GM12878 (cell line): ENCODE measurements around the gene CLDN19. TPM values are rescaled to one million over a fixed set of nuclear protein-coding genes. Genes with fewer than 3 reads are reported as not detected.

Source experiments
- ATAC-seq: fragments of 200-7000 bp; cut with Tn5 transposase; 3 replicates; pipeline ENCODE4 v1.9.1; 2020; ENCODE audit warnings: mild to moderate bottlenecking, moderate library complexity
- BruUV-seq: library from RNA; stranded (reverse); fragments of 400-500 nt; replicated peaks from 2 replicates; lab custom pipeline; 2021; lab: Mats Ljungman, UMichigan
- CTCF ChIA-PET: fragments of 300-600 bp; sonication (Branson Sonifier 250); formaldehyde crosslinking; extraction: SDS; loops from one replicate; lab custom pipeline; 2021; ENCODE audit warnings: inconsistent platforms; lab: Yijun Ruan, JAX
- POLR2A ChIA-PET: fragments of 350-600 bp; formaldehyde crosslinking; extraction: SDS; loops from one replicate; lab custom pipeline; 2021; ENCODE audit warnings: inconsistent platforms; lab: Charles Lee
- RAD21 ChIA-PET: fragments of 300-600 bp; sonication (Branson Sonifier 250); formaldehyde crosslinking; loops from one replicate; lab custom pipeline; 2023; ENCODE audit warnings: antibody characterized with exemption; ENCODE audit not compliant: unreplicated experiment; lab: Charles Lee
- SMC1A ChIA-PET: fragments of 300-600 bp; sonication (Branson Sonifier 250); formaldehyde crosslinking; loops from one replicate; lab custom pipeline; 2023; ENCODE audit not compliant: unreplicated experiment, uncharacterized antibody; lab: Charles Lee
- DNase-seq: peaks from one replicate; pipeline ENCODE4 v3.0.0-alpha.2; 2011; ENCODE audit warnings: low read depth, low spot score
- FAIRE-seq: peaks from 3 replicates; lab custom pipeline; 2011; peaks lifted over from hg19 to GRCh38; lab: Jason Lieb, UNC
- H2AFZ ChIP-seq: 2 replicates; pipeline ENCODE4 v1.6.0; 2011; ENCODE audit warnings: low read depth, low read length, control low read depth; ENCODE audit not compliant: control insufficient read depth
- H3K27ac ChIP-seq: 2 replicates; pipeline ENCODE4 v1.5.1; 2011; ENCODE audit warnings: control low read depth; ENCODE audit not compliant: control insufficient read depth, insufficient read depth
- H3K27me3 ChIP-seq, 2 experiments: replicated peaks in 1 of 2; 2 replicates each; pipeline versions ENCODE4 v1.6.0 to v1.6.1; 2011; ENCODE audit warnings: low read length in 1 of 2; ENCODE audit not compliant: control insufficient read depth in 2 of 2, insufficient read depth in 2 of 2
- H3K36me3 ChIP-seq, 2 experiments: 2 replicates each; pipeline ENCODE4 v1.5.1; 2011; ENCODE audit warnings: low read length in 1 of 2; ENCODE audit not compliant: control insufficient read depth in 2 of 2, insufficient read depth in 2 of 2
- H3K4me1 ChIP-seq: 2 replicates; pipeline ENCODE4 v1.6.1; 2011; ENCODE audit warnings: mild to moderate bottlenecking, low read length, moderate library complexity, mixed read lengths; ENCODE audit not compliant: control insufficient read depth, insufficient read depth
- H3K4me2 ChIP-seq: 2 replicates; pipeline ENCODE4 v1.6.0; 2011; ENCODE audit warnings: control low read depth; ENCODE audit not compliant: control insufficient read depth, insufficient read depth
- H3K4me3 ChIP-seq: fragments of 200-600 bp; sonication (generic); 2 replicates; pipeline ENCODE4 v1.5.1; 2016
- H3K79me2 ChIP-seq: 2 replicates; pipeline ENCODE4 v1.6.0; 2011; ENCODE audit warnings: low read length; ENCODE audit not compliant: control insufficient read depth, insufficient read depth
- H3K9ac ChIP-seq: 2 replicates; pipeline ENCODE4 v1.8.0; 2011; ENCODE audit warnings: low read length, control low read depth, mixed read lengths; ENCODE audit not compliant: control insufficient read depth, insufficient read depth
- H3K9me3 ChIP-seq: replicated peaks from 3 replicates; pipeline ENCODE4 v1.5.1; 2011; ENCODE audit warnings: mild to moderate bottlenecking, low read length; ENCODE audit not compliant: control insufficient read depth, insufficient read depth
- H4K20me1 ChIP-seq: 2 replicates; pipeline ENCODE4 v1.6.0; 2011; ENCODE audit not compliant: control insufficient read depth, insufficient read depth
- CREM ChIP-seq: IDR thresholded peaks from 2 replicates; pipeline ENCODE4 v1.6.1; 2014; ENCODE audit warnings: antibody characterized with exemption, low read depth
- E2F4 ChIP-seq: IDR thresholded peaks from 2 replicates; pipeline ENCODE4 v1.6.1; 2012; ENCODE audit warnings: low read depth, low read length, improper control_type of control experiment
- POLR2A ChIP-seq: IDR thresholded peaks from 2 replicates; pipeline ENCODE4 v1.6.1; 2011; ENCODE audit warnings: low read depth, mild to moderate bottlenecking, low read length
- RAD51 ChIP-seq: fragments of 450-650 bp; IDR thresholded peaks from 2 replicates; pipeline ENCODE4 v1.6.1; 2016; ENCODE audit warnings: moderate library complexity, mild to moderate bottlenecking, inconsistent platforms
- TCF3 ChIP-seq: IDR thresholded peaks from 2 replicates; pipeline ENCODE4 v1.6.1; 2012; ENCODE audit warnings: low read depth, mild to moderate bottlenecking, low read length, borderline replicate concordance; ENCODE audit not compliant: insufficient read depth
- USF2 ChIP-seq: IDR thresholded peaks from 2 replicates; pipeline ENCODE4 v1.6.1; 2011; ENCODE audit warnings: low read depth, low read length, improper control_type of control experiment, borderline replicate concordance
- ZNF687 ChIP-seq: fragments of 450-650 bp; IDR thresholded peaks from 2 replicates; pipeline ENCODE4 v1.6.1; 2017; ENCODE audit warnings: mild to moderate bottlenecking, moderate library complexity
- ZZZ3 ChIP-seq: IDR thresholded peaks from 2 replicates; pipeline ENCODE4 v1.6.1; 2011; ENCODE audit warnings: low read depth; ENCODE audit not compliant: control insufficient read depth, insufficient read length
- WGBS: methylation state at CpG from one replicate; pipeline ENCODE4 v1.1.6; 2016; ENCODE audit warnings: low lambda C conversion rate; ENCODE audit not compliant: insufficient replicate concordance, insufficient coverage; ENCODE audit errors: missing lambda C conversion rate; 5-methylcytosine and 5-hydroxymethylcytosine counted together
- in situ Hi-C: fragments of 300-500 bp; cut with MboI; formaldehyde crosslinking; loops from 9 replicates; pipeline ENCODE4 v1.14.3; 2018; ENCODE audit warnings: mixed read lengths
- intact Hi-C: fragments of 100-400 bp; cut with micrococcal nuclease; formaldehyde crosslinking; loops from one replicate; pipeline ENCODE4 v1.14.2; 2022; ENCODE audit not compliant: unreplicated experiment
- polyA plus RNA-seq, 11 experiments: library from polyadenylated mRNA; depleted of rRNA in 4 of 11; unstranded in 6 of 11; stranded (reverse) in 5 of 11; fragments of >200 nt; fragmentation: Nextera tagmentation in 4 of 11; fragmentation: Illumina TruSeq in 1 of 11; extraction: Ambion mirVana in 4 of 11; extraction: Trizol in 1 of 11; gene quantifications; 1 replicate in 1 of 11; 2 replicates in 10 of 11; pipeline versions ENCODE4 v1.2.1 to v1.2.3, GENCODE V29; 2011 to 2016; ENCODE audit warnings: inconsistent platforms in 2 of 11, missing spikeins in 2 of 11, low read depth in 1 of 11
- total RNA-seq, 4 experiments: library from RNA; depleted of rRNA in 3 of 4; stranded (reverse); fragments of >200 nt in 3 of 4; fragmentation: Illumina TruSeq in 1 of 4; extraction: Trizol in 1 of 4; gene quantifications; 2 replicates each; pipeline versions ENCODE4 v1.2.1 to v1.2.3, GENCODE V29; 2013 to 2021

Gene CLDN19
- total and polyA plus RNA-seq, 10 of the 15 experiments (the other 5 are each of a cell fraction or from before 2014, with no cell fraction given), result not detected

GRCh38 chr1:42773420-42773819, 33.4 kb upstream of the CLDN19 start:
- no peaks in the 10 kb centered on the region for H4K20me1 ChIP-seq
- H3K4me2 ChIP-seq, result no peak overlapping the region
- WGBS, result 71% methylated on average over 2 of the region's 2 CpGs
- H3K36me3 ChIP-seq, result peaks cover 10 to 28% of the 10 kb centered on the region in 2 experiments
- ChIA-PET SMC1A (no interaction called here), CTCF (interaction anchor here (1.2 to 2.4 kb wide), 2 partner anchors 140 to 300 kb away, joined by 4 to 15 read pairs; no protein-coding TSS in a partner anchor), RAD21 (interaction anchor here (2.5 kb wide), 1 partner anchor 301 kb away, joined by 13 read pairs; no protein-coding TSS in a partner anchor), POLR2A (interaction anchor here (0.5 to 0.6 kb wide), 2 partner anchors 9 to 59 kb away, joined by 4 to 5 read pairs; no protein-coding TSS in a partner anchor)
- H3K9me3 ChIP-seq, result no peaks in the 10 kb centered on the region
- no peak for DNase-seq
- peaks cover 22% of the 10 kb centered on the region for H3K79me2 ChIP-seq
- no peak for ATAC-seq
- no peak overlapping the region for H3K27ac ChIP-seq
- H3K9ac ChIP-seq, result no peak overlapping the region
- in situ Hi-C loops, result no loop called here
- H3K27me3 ChIP-seq, result no peaks in the 10 kb centered on the region
- TF ChIP-seq USF2 (no peak), TCF3 (no peak), ZZZ3 (no peak), CREM (no peak), ZNF687 (no peak), E2F4 (no peak), POLR2A (no peak), RAD51 (no peak)
- TF ChIP-seq, all 136 proteins: peak for 0
- BruUV-seq, result no TSS peak
- no peak overlapping the region for H2AFZ ChIP-seq
- FAIRE-seq, result no peak
- no peaks in the 10 kb centered on the region; the same call in 1 of the 2 replicates for H3K4me1 ChIP-seq
- intact Hi-C loops, result no loop called here
- H3K4me3 ChIP-seq, result no peak overlapping the region
